NCI-H1417 (cell line): ENCODE data around the gene SPANXD.
"Not testable (repeated sequence)": the region's sequence is repeated elsewhere in the genome, so short reads cannot be mapped to it uniquely, and the experiment has no call there.

Source experiments
- DNase-seq, 3 experiments: peaks; one replicate each; lab custom pipeline; 2025; lab: John Stamatoyannopoulos, UW

Gene SPANXD

GRCh38 chrX:141698639-141699038, at the start of gene SPANXD:
SPANXD (minus strand) TSS chrX:141698739; CDS start chrX:141698405, 334 bp downstream.
- not testable (repeated sequence) for DNase-seq

GRCh38 chrX:141742666-141743065, 44.1 kb upstream of the SPANXD start:
- DNase-seq, result no peak

- no peak for DNase-seq
These were observed 38.1 kb upstream of the SPANXD start for GRCh38 chrX:141736656-141737055.

- no peak for DNase-seq
These were observed 34.8 kb upstream of the SPANXD start for GRCh38 chrX:141733371-141733770.

GRCh38 chrX:141732031-141732430, 33.5 kb upstream of the SPANXD start:
- DNase-seq, result no peak

- no peak for DNase-seq
These were observed 25.6 kb upstream of the SPANXD start for GRCh38 chrX:141724186-141724585.

GRCh38 chrX:141714680-141715079, 16.1 kb upstream of the SPANXD start:
- DNase-seq, result no peak

- no peak for DNase-seq
These were observed 2.5 kb upstream of the SPANXD start for GRCh38 chrX:141701072-141701471.

GRCh38 chrX:141673946-141674345, 24.6 kb downstream of the SPANXD start:
- no peak for DNase-seq

GRCh38 chrX:141669689-141670088, 28.9 kb downstream of the SPANXD start:
- DNase-seq, result no peak

GRCh38 chrX:141668371-141668770, 30.2 kb downstream of the SPANXD start:
- no peak for DNase-seq

GRCh38 chrX:141662781-141663180, 35.8 kb downstream of the SPANXD start:
- DNase-seq, result no peak

- no peak for DNase-seq
These were observed 46.3 kb downstream of the SPANXD start for GRCh38 chrX:141652286-141652685.
